ENCODE results near the gene ABHD14A.
A peak's percentile ranks its signal among the peaks of the same experiment; 100 is the strongest.

Gene ABHD14A

DNA sequence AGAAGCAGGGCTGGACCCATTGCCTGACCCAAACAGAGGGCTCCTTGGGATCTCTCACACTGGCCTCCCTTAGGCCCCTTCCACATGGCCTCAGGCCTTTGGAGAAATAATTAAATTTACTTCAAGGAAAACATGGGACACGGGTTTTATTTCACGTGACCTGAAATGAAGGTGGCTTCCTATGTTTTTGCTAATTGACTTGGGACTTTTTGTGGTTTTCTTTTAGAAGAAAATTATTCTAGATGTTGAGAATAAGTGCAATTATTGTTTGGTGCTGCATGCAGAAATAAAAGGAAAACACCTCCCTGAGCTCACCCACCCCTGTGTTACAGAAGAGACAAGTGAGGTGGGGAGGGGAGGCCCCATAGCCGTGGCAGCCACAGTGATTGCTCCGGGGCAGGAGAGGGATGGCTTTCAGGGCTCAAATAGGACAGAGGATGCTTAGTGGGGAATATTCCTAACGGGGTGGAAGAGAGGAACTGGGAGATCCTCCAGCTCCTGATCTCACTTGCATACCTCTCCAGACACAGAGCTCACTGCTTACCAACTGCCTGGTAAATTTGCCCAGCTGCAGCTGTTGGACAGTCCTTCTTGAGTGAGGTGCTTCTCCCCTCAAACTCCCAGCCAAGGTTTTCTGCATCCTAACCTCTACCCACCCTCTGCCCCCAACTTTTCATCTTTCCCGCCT is 50.0 kb downstream of the ABHD14A start:
- no peak overlapping the region for H2BK120ac ChIP-seq (ENCODE audit: low read depth, low read length)

DNA sequence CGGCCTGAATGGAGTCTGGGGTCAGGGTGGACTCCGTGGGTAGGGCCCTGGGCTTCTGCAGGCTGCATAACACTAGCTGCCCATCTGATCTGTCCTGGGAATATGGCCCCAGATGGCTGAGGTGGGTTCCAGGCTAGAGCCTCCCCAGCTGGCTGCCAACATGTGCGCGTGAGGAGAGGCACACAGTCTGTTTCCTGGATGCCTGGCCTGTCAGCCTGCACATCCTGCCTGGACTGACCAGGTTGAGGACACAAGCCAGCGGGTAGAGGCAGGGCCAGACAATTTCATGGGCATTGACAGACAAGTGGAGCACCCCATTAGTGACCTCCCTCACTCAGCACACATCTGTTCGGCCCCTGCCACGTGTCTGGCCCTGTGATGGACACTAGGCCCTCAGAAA is 50.6 kb downstream of the ABHD14A start:
- H3K36me3 ChIP-seq (ENCODE audit: control insufficient read depth in 1 of 2, insufficient read depth in 2 of 2, low read depth in 1 of 2, low read length in 2 of 2), result no peaks in the 10 kb centered on the region
- no peaks in the 10 kb centered on the region for H3K9me3 ChIP-seq (ENCODE audit: control insufficient read depth, low read length)
- H4K8ac ChIP-seq (ENCODE audit: low read length), result no peak overlapping the region
- H3K9ac ChIP-seq (ENCODE audit: low read length), result no peak overlapping the region
- H2BK12ac ChIP-seq (ENCODE audit: low read length in 2 of 2), result no peak overlapping the region
- no peaks in the 10 kb centered on the region for H3K79me1 ChIP-seq (replicated peaks; ENCODE audit: low read length, poor library complexity, severe bottlenecking)
- no peak overlapping the region for H2AK5ac ChIP-seq (ENCODE audit: low read length, severe bottlenecking)
- DNase-seq, result no peak
- no peak overlapping the region for H2BK15ac ChIP-seq (ENCODE audit: low read depth, poor library complexity, severe bottlenecking)
- H3K27me3 ChIP-seq (ENCODE audit: control insufficient read depth in 1 of 2, insufficient read depth in 1 of 2, low read length in 2 of 2), result no peaks in the 10 kb centered on the region
- H3K27ac ChIP-seq (ENCODE audit: low read length, poor library complexity, severe bottlenecking), result no peak overlapping the region
- H2BK5ac ChIP-seq (ENCODE audit: low read depth, low read length, poor library complexity, severe bottlenecking), result no peak overlapping the region
- 86% methylated on average over 7 of the region's 7 CpGs for WGBS
- no peak overlapping the region for H3K14ac ChIP-seq (ENCODE audit: low read length in 2 of 2)
- no peak overlapping the region for H3K18ac ChIP-seq (ENCODE audit: low read depth in 1 of 2, low read length in 2 of 2)
- no peak overlapping the region for H3K4me2 ChIP-seq (ENCODE audit: low read length, poor library complexity, severe bottlenecking)
- H2AFZ ChIP-seq (ENCODE audit: low read depth, low read length), result no peak overlapping the region
- no peak overlapping the region for H3K23ac ChIP-seq (ENCODE audit: low read length in 2 of 2)
- peak overlapping the region in 1 of 2 experiments; percentile 2 for H3K4me3 ChIP-seq (ENCODE audit: insufficient read depth in 1 of 2, low read depth in 1 of 2, low read length in 2 of 2)
- H3K4me1 ChIP-seq (ENCODE audit: control insufficient read depth, insufficient read depth, low read depth, low read length), result peaks cover 14% of the 10 kb centered on the region
- no peak overlapping the region for H2BK120ac ChIP-seq (ENCODE audit: low read depth, low read length)
- no peak overlapping the region for H4K91ac ChIP-seq (ENCODE audit: low read length)
- H3K4ac ChIP-seq (ENCODE audit: low read depth in 1 of 2, low read length in 2 of 2), result no peak overlapping the region

More for the DNA sequence above, 50.0 kb downstream of the ABHD14A start:
- Histone ChIP-seq H3K79me1 (replicated peaks; ENCODE audit: low read length, poor library complexity, severe bottlenecking) (no peaks in the 10 kb centered on the region), H3K4me3 (ENCODE audit: insufficient read depth in 1 of 2, low read depth in 1 of 2, low read length in 2 of 2) (peak overlapping the region in 1 of 2 experiments; percentile 2), H3K36me3 (ENCODE audit: control insufficient read depth in 1 of 2, insufficient read depth in 2 of 2, low read depth in 1 of 2, low read length in 2 of 2) (no peaks in the 10 kb centered on the region), H3K27ac (ENCODE audit: low read length, poor library complexity, severe bottlenecking) (no peak overlapping the region), H4K8ac (ENCODE audit: low read length) (no peak overlapping the region), H3K27me3 (ENCODE audit: control insufficient read depth in 1 of 2, insufficient read depth in 1 of 2, low read length in 2 of 2) (no peaks in the 10 kb centered on the region), H2AK5ac (ENCODE audit: low read length, severe bottlenecking) (no peak overlapping the region), H3K18ac (ENCODE audit: low read depth in 1 of 2, low read length in 2 of 2) (no peak overlapping the region), H2BK12ac (ENCODE audit: low read length in 2 of 2) (no peak overlapping the region), H3K9ac (ENCODE audit: low read length) (no peak overlapping the region), H2BK15ac (ENCODE audit: low read depth, poor library complexity, severe bottlenecking) (no peak overlapping the region), H4K91ac (ENCODE audit: low read length) (no peak overlapping the region), H3K14ac (ENCODE audit: low read length in 2 of 2) (no peak overlapping the region), H3K4ac (ENCODE audit: low read depth in 1 of 2, low read length in 2 of 2) (no peak overlapping the region), H3K9me3 (ENCODE audit: control insufficient read depth, low read length) (no peaks in the 10 kb centered on the region), H3K23ac (ENCODE audit: low read length in 2 of 2) (no peak overlapping the region), H3K4me2 (ENCODE audit: low read length, poor library complexity, severe bottlenecking) (no peak overlapping the region), H2BK5ac (ENCODE audit: low read depth, low read length, poor library complexity, severe bottlenecking) (no peak overlapping the region), H2AFZ (ENCODE audit: low read depth, low read length) (no peak overlapping the region), H3K4me1 (ENCODE audit: control insufficient read depth, insufficient read depth, low read depth, low read length) (peaks cover 14% of the 10 kb centered on the region)
- no peak for DNase-seq
- 92% methylated on average over 3 of the region's 6 CpGs for WGBS

DNA sequence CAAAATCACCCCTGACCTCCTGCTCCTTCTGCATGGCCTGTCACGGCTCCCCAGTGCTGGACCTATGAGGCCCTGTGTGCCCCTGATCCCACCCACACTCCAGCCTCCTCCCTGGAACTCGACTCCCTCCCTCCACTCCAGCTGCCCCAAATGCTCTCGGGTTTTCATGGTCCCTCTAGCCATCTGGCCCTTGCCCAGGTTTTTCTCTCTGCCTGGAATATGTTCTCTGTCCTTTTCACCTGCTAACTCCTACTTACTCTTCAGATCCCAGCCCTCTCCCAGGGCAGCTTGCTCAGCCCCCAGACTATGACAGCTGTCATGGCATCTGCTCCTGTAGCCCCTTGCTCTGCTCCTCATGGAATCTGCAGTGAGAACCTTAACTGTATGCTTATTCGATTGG is 51.2 kb downstream of the ABHD14A start:
- H2BK5ac ChIP-seq (ENCODE audit: low read depth, low read length, poor library complexity, severe bottlenecking), result no peak overlapping the region
- H3K4me1 ChIP-seq (ENCODE audit: control insufficient read depth, insufficient read depth, low read depth, low read length), result peaks cover 14% of the 10 kb centered on the region
- H4K91ac ChIP-seq (ENCODE audit: low read length), result no peak overlapping the region
- H3K27me3 ChIP-seq (ENCODE audit: control insufficient read depth in 1 of 2, insufficient read depth in 1 of 2, low read length in 2 of 2), result no peaks in the 10 kb centered on the region
- H3K27ac ChIP-seq (ENCODE audit: low read length, poor library complexity, severe bottlenecking), result no peak overlapping the region
- H3K4me3 ChIP-seq (ENCODE audit: insufficient read depth in 1 of 2, low read depth in 1 of 2, low read length in 2 of 2), result no peak overlapping the region
- no peak overlapping the region for H3K18ac ChIP-seq (ENCODE audit: low read depth in 1 of 2, low read length in 2 of 2)
- no peak for DNase-seq
- H3K23ac ChIP-seq (ENCODE audit: low read length in 2 of 2), result no peak overlapping the region
- H2AFZ ChIP-seq (ENCODE audit: low read depth, low read length), result no peak overlapping the region
- H3K9me3 ChIP-seq (ENCODE audit: control insufficient read depth, low read length), result no peaks in the 10 kb centered on the region
- 68% methylated on average over 4 of the region's 4 CpGs for WGBS
- H4K8ac ChIP-seq (ENCODE audit: low read length), result no peak overlapping the region
- peak overlapping the region in 1 of 2 experiments; percentile 16 for H3K4ac ChIP-seq (ENCODE audit: low read depth in 1 of 2, low read length in 2 of 2)
- H3K79me1 ChIP-seq (replicated peaks; ENCODE audit: low read length, poor library complexity, severe bottlenecking), result no peaks in the 10 kb centered on the region
- no peak overlapping the region for H3K4me2 ChIP-seq (ENCODE audit: low read length, poor library complexity, severe bottlenecking)
- H2AK5ac ChIP-seq (ENCODE audit: low read length, severe bottlenecking), result no peak overlapping the region
- no peak overlapping the region for H2BK12ac ChIP-seq (ENCODE audit: low read length in 2 of 2)
- no peak overlapping the region for H3K14ac ChIP-seq (ENCODE audit: low read length in 2 of 2)
- no peak overlapping the region for H3K9ac ChIP-seq (ENCODE audit: low read length)
- no peak overlapping the region for H2BK15ac ChIP-seq (ENCODE audit: low read depth, poor library complexity, severe bottlenecking)
- H3K36me3 ChIP-seq (ENCODE audit: control insufficient read depth in 1 of 2, insufficient read depth in 2 of 2, low read depth in 1 of 2, low read length in 2 of 2), result no peaks in the 10 kb centered on the region
- H2BK120ac ChIP-seq (ENCODE audit: low read depth, low read length), result no peak overlapping the region

GRCh38 chr3:52028572-52028971 is 53.7 kb downstream of the ABHD14A start:
- Histone ChIP-seq H3K36me3 (ENCODE audit: control insufficient read depth in 1 of 2, insufficient read depth in 2 of 2, low read depth in 1 of 2, low read length in 2 of 2) (no peaks in the 10 kb centered on the region), H3K27ac (ENCODE audit: low read length, poor library complexity, severe bottlenecking) (no peak overlapping the region), H2AK5ac (ENCODE audit: low read length, severe bottlenecking) (no peak overlapping the region), H2AFZ (ENCODE audit: low read depth, low read length) (no peak overlapping the region), H2BK12ac (ENCODE audit: low read length in 2 of 2) (no peak overlapping the region), H3K27me3 (ENCODE audit: control insufficient read depth in 1 of 2, insufficient read depth in 1 of 2, low read length in 2 of 2) (peaks cover 0 to 2% of the 10 kb centered on the region in 2 experiments), H2BK15ac (ENCODE audit: low read depth, poor library complexity, severe bottlenecking) (no peak overlapping the region), H2BK5ac (ENCODE audit: low read depth, low read length, poor library complexity, severe bottlenecking) (no peak overlapping the region), H3K4me1 (ENCODE audit: control insufficient read depth, insufficient read depth, low read depth, low read length) (peaks cover 3% of the 10 kb centered on the region), H3K9ac (ENCODE audit: low read length) (no peak overlapping the region), H3K79me1 (replicated peaks; ENCODE audit: low read length, poor library complexity, severe bottlenecking) (no peaks in the 10 kb centered on the region), H3K4me3 (ENCODE audit: insufficient read depth in 1 of 2, low read depth in 1 of 2, low read length in 2 of 2) (no peak overlapping the region), H3K9me3 (ENCODE audit: control insufficient read depth, low read length) (peaks cover 4% of the 10 kb centered on the region), H2BK120ac (ENCODE audit: low read depth, low read length) (no peak overlapping the region), H4K8ac (ENCODE audit: low read length) (no peak overlapping the region), H3K23ac (ENCODE audit: low read length in 2 of 2) (no peak overlapping the region), H4K91ac (ENCODE audit: low read length) (no peak overlapping the region), H3K14ac (ENCODE audit: low read length in 2 of 2) (no peak overlapping the region), H3K4ac (ENCODE audit: low read depth in 1 of 2, low read length in 2 of 2) (no peak overlapping the region), H3K4me2 (ENCODE audit: low read length, poor library complexity, severe bottlenecking) (no peak overlapping the region), H3K18ac (ENCODE audit: low read depth in 1 of 2, low read length in 2 of 2) (no peak overlapping the region)
- WGBS, result 88% methylated on average over 10 of the region's 12 CpGs
- DNase-seq, result no peak

All from mesenchymal stem cell (in vitro differentiated cells and primary cell).